Measurements from ENCODE around the gene RUVBL2.
A peak's percentile ranks its signal among the peaks of the same experiment; 100 is the strongest.

Gene RUVBL2

GRCh38 chr19:48955308-48955958 lies 38.3 kb upstream of the RUVBL2 start:
- Mint-ChIP-seq H3K4me1 (peaks cover 23% of the 10 kb centered on the region), H3K36me3 (ENCODE audit: low read depth) (peaks cover 35% of the 10 kb centered on the region), H3K9me3 (no peaks in the 10 kb centered on the region), H3K27ac (peak overlapping the region; percentile 42), H3K4me3 (peak overlapping the region; percentile 88), H3K27me3 (ENCODE audit: low read depth, poor library complexity) (peaks cover 15% of the 10 kb centered on the region)
- no peak for DNase-seq
- no peak for TF ChIP-seq CTCF (IDR thresholded peaks at IDR 0.05)

- Mint-ChIP-seq H3K4me3 (no peak overlapping the region), H3K36me3 (ENCODE audit: low read depth) (peaks cover 43% of the 10 kb centered on the region), H3K27ac (no peak overlapping the region), H3K9me3 (no peaks in the 10 kb centered on the region), H3K27me3 (ENCODE audit: low read depth, poor library complexity) (peaks cover 7% of the 10 kb centered on the region), H3K4me1 (peaks cover 46% of the 10 kb centered on the region)
- DNase-seq: no peak
- TF ChIP-seq CTCF (IDR thresholded peaks at IDR 0.05): no peak
Measured at GRCh38 chr19:48958006-48958405, 35.7 kb upstream of the RUVBL2 start.

- TF ChIP-seq CTCF (IDR thresholded peaks at IDR 0.05): no peak
- Mint-ChIP-seq H3K27ac (no peak overlapping the region), H3K27me3 (ENCODE audit: low read depth, poor library complexity) (peaks cover 5% of the 10 kb centered on the region), H3K4me3 (no peak overlapping the region), H3K9me3 (no peaks in the 10 kb centered on the region), H3K36me3 (ENCODE audit: low read depth) (peaks cover 43% of the 10 kb centered on the region), H3K4me1 (peaks cover 53% of the 10 kb centered on the region)
- no peak for DNase-seq
Measured at GRCh38 chr19:48959341-48960239, 34.1 kb upstream of the RUVBL2 start.

- H3K4me3 Mint-ChIP-seq: peak overlapping the region; percentile 23
- H3K36me3 Mint-ChIP-seq (ENCODE audit: low read depth): peaks cover 46% of the 10 kb centered on the region
- H3K27me3 Mint-ChIP-seq (ENCODE audit: low read depth, poor library complexity): peaks cover 6% of the 10 kb centered on the region
- no peaks in the 10 kb centered on the region for H3K9me3 Mint-ChIP-seq
- H3K4me1 Mint-ChIP-seq: peaks cover 51% of the 10 kb centered on the region
- no peak for TF ChIP-seq CTCF (IDR thresholded peaks at IDR 0.05)
- DNase-seq: no peak
- H3K27ac Mint-ChIP-seq: peak overlapping the region; percentile 98
Measured at GRCh38 chr19:48961051-48961649, 32.5 kb upstream of the RUVBL2 start.

GRCh38 chr19:48961673-48962028 lies 32.0 kb upstream of the RUVBL2 start:
- H3K4me3 Mint-ChIP-seq: peak overlapping the region; percentile 19
- peaks cover 47% of the 10 kb centered on the region for H3K36me3 Mint-ChIP-seq (ENCODE audit: low read depth)
- peak overlapping the region; percentile 98 for H3K27ac Mint-ChIP-seq
- H3K4me1 Mint-ChIP-seq: peaks cover 54% of the 10 kb centered on the region
- DNase-seq: no peak
- TF ChIP-seq CTCF (IDR thresholded peaks at IDR 0.05): no peak
- H3K27me3 Mint-ChIP-seq (ENCODE audit: low read depth, poor library complexity): peaks cover 7% of the 10 kb centered on the region
- H3K9me3 Mint-ChIP-seq: no peaks in the 10 kb centered on the region

All from nephron progenitor cell (in vitro differentiated cells).